Measurements from ENCODE around the gene FOXJ1.

The FOXJ1 gene

DNA sequence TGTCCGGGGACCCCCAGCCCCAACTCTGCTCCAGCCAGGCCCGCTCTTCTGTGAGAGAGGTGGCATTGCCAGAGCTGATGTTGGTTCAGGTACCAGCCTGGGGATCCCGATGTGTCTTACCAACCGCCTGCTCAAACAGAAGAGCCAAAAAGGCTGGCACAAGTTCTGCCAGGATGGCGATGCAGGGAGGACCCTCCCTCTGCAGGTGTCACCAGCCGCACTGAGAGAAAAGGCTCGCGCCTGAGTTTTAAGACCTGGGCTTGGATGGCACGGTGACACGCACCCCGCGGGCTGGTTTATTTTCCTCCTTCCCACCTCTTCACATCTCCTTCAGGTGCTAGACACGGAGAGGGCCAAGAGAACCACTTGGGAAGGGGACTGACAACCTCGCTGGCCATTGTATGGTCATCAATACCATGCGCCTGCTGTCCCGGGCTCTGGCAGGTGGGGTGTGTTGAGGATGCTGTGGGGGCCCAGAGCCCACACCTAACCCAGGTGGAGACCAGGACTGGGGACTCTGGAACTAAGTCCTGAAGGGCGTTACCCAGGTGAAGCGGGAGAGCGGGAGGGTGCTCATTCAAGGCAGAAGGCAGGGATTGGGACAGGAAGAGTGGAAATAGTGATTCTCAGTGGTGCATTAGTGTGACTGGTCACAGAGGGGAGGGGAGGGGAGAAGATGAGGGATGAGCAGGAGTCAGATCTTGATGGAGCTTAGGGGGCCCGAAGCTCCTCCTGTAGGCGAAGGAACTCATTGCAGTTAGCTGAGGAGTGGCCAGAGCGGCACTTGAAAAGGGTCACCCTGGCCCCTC lies 16.3 kb downstream of the FOXJ1 start:
- DNase-seq (ENCODE audit: low read depth in 1 of 2, low spot score in 1 of 2), result no peak

DNA sequence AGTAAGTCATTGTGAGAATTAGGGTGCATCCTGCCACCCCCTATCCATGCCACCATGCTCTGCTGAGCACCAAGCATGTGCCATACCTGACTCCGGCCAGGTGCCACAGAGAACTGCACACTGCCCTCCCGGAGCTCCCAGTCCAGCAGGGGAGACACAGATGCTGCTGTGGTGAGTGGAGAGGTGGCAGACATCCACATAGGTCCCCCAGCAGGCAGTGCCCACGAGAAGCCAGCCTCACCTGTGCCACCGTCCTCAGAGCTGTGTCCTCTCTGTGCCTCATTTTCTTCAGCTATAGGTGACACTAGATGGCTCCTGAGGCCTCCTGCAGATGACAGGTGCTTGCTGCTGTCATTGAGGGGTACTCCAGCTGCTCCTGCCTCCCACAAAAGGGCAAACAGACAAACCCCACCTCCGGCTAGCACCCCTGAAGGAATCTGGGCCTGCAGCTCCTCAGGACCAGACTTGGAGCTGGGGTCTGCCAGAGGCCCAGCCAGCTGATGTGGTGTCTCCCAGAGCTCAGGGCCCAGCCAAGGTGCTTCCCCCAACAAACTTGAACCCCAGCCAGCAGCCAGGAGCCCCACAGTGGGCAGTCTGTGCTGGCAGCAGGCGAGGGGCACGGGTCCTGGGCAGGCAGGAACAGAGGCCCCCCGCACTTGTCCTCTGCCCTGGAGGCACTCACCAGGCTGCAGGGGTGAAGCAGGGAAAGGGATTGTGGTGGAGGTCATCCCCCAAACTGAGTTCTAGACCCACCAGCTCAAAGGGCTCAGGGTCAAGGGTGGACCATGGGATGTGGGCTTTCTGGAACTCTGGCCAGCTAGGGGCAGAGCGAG lies 17.1 kb downstream of the FOXJ1 start:
- DNase-seq (ENCODE audit: low read depth in 1 of 2, low spot score in 1 of 2), result no peak

DNA sequence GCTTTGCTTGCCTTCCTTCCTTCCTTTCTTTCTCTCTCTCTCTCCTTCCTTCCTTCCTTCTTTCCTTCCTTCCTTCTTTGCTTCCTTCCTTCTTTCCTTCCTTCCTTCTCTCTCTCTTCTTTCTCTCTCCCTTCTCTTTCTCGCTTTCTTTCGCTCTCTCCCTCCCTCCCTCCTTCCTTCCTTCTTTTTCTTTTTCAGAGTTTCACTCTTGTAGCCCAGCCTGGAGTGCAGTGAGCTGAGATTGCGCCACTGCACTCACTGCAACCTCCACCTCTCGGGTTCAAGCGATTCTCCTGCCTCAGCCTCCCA lies 17.9 kb downstream of the FOXJ1 start:
- no peak for DNase-seq (ENCODE audit: low read depth in 1 of 2, low spot score in 1 of 2)

DNA sequence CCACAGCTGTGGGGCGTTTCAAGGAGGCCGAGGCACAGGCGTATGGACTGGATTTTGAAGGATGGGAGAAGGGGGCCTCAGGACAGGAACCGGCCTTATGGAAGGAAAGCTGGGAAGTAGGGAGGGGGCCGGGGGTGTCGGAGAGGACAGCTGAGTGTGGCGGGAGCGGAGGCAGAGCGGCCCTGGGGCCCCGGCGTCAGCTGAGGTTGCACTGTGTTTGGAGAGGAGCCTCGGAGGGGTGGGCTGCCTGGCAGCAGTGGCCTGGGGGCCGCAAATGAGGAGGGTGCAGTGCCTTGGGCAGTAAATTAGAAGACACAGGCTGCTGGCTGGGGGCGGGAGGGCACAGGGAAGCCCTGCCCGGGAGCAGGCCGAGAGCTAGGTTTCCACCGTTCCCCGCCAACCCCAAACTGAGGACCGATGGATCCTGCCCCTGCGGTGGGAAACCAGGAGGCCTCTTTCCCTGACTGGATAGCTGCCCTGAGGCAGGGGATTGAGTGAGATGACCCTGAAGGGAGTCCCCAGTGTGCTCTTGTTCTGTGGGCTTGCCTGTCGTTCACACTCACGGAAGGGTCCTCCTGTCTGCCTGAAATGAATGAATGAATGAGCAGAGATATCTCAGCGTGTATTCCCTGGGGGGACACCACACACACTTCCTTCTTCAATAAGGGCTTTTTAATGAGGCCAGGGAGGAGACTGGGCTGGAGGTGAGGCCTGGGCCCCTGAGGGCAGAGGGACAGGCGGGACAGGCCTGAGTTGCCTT lies 18.4 kb downstream of the FOXJ1 start:
- DNase-seq (ENCODE audit: low read depth in 1 of 2, low spot score in 1 of 2), result no peak

DNA sequence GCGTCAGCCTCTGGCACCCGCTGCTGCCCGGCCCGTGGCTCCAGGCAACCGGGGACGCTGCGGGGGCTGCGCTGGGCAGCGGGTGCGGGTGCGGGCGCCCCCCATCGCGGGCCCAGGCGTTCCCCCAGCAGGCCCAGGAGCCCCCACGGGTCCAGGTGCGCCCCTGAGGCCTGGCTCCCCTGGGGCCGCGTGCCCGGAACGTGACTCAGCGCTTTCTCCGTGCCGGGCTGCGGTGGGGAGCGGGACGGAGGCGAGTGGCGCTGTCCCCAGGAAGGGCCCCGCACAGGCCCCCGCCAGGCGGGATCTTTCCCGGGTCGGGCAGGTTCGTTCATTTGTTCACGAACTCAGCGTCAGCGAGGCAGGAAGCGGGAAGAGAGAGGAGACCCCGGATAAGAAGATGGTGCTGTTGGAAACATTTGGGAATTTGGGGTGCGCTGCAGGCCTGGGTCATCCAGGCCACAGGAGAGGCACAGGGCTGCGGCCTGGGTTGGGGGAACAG lies 19.1 kb downstream of the FOXJ1 start:
- no peak for DNase-seq (ENCODE audit: low read depth in 1 of 2, low spot score in 1 of 2)

DNA sequence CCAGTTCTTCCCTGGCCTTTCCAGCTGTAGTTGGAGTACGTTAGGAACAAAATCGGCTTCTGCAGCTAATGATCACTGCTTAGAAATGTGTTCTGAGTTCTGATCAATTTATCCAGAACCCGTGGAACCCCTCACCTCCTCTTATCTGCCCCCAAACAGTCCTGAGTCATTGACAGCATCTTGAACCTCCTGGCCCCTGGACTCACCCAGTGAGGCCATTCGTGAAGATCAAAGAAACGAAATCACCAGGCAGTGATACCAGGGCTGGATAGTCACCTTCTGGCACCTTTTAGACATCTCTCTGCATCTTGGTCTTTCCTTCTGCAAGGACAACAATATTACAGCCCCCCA lies 20.4 kb downstream of the FOXJ1 start:
- DNase-seq (ENCODE audit: low read depth in 1 of 2, low spot score in 1 of 2), result no peak

DNA sequence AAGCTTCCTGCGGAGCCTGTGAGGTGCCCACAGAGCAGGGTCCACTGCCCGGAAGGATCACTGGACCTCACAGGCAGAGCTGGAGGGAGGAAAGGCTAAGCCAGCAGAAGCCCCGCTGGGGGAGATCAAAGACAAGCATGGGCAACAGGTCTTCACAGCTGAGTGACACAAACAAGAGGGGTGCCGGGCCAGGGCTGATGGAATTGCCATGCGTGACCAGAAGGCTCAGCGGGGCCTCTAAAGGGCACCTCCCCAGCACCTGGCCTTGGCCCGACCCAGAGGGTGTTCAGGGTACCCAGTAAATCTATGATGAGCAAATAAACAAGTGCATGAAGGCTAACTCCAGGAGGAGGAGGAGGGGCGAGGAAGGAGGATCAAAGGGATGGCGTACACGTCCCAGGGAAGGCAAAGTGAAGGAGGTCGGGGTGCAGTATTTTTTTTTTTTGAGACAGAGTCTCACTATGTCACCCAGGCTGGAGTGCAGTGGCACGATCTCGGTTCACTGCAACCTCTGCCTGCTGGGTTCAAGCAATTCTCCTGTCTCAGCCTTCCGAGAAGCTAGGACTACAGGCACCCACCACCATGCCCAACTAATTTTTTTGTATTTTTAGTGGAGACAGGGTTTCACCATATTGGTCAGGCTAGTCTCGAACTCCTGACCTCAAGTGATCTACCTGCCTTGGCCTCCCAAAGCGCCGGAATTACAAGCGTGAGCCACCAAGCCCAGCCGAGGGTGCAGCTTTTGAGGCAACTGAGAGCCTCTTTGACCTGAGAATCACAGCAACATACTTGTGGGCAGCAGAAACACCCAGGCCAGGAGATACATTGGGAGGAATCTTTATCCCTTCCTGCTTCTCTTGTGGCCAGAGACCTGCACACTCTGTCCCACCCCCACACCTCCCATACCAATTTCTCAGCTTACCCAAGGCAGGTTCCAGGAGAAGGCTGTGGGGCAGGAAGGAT lies 21.4 kb downstream of the FOXJ1 start:
- no peak for DNase-seq (ENCODE audit: low read depth in 1 of 2, low spot score in 1 of 2)

DNA sequence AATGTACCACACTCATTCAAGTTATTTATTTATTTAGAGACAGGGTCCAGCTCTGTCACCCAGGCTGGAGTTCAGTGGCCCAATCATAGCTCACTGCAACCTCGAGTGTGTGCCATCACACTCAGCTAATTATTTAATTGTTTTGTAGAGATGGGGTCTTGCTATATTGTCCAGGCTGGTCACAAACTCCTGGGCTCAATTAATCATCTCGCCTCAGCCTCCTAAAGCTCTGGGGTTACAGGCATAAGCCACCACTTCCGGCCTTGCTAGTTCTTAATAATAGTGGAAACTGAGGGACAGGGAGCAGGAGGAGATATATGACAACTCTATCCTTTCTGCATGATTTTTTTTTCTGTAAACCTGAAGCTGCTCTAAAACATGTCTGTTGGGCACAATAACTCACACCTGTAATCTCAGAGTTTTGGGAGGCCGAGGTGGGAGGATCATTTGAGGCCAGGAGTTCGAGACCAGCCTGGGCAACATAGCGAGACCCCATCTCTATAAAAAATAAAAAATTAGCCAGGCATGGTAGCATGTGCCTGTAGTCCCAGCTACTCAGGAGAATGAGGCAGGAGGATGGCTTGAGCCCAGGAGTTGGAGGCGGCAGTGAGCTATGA lies 25.8 kb downstream of the FOXJ1 start:
- no peak for DNase-seq (ENCODE audit: low read depth in 1 of 2, low spot score in 1 of 2)

DNA sequence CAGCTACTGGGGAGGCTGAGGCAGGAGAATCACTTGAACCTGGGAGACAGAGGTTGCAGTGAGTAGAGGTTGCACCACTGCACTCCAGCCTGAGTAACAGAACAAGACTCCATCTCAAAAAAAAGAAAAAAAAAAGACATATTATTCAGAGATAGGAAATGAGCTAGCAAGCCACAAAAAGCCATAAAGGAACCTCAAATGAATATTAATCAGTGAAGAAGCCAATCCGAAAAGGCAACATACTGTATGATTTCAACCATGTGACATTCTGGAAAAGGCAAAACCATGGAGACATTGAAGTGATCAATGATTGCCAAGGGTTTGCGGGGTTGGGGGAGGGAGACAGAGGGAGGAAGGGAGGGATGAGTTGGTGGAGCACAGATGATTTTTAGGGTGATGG lies 29.1 kb downstream of the FOXJ1 start:
- no peak for DNase-seq (ENCODE audit: low read depth in 1 of 2, low spot score in 1 of 2)

DNA sequence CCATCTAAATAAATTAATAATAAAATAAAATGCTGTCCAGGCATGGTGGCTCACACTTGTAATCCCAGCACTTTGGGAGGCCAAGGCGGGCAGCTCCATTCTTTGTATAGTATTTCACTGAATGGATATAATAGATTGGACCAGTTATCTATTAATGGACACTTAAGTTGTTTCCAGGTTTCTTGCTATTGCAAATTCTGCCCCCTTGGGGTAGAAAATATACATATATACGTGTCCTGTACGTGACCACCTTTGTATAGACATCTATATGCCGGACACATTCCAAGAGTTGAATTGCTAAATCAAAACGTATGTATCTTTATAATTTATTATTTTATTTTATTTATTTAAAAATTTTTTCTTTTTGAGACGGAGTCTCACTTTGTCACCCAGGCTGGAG lies 33.5 kb downstream of the FOXJ1 start:
- no peak for DNase-seq (ENCODE audit: low read depth in 1 of 2, low spot score in 1 of 2)

DNA sequence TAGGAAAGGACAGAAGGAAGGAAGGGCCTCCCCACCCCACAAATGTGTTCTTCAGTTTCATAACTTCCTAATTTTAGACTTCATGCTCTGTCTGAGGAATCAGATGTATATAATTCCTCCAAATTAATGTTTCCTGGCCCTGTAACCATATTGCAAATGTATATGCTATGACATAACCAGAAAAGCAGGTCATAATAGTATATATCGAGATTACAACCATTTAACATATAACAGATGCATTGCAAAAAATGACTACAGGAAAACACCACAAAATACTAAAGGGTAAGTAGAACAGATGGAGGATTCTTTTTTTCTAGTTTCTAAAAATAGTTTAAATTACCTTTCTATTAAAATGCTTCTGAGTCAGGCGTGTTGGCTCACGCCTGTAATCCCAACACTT lies 34.3 kb downstream of the FOXJ1 start:
- no peak for DNase-seq (ENCODE audit: low read depth in 1 of 2, low spot score in 1 of 2)

DNA sequence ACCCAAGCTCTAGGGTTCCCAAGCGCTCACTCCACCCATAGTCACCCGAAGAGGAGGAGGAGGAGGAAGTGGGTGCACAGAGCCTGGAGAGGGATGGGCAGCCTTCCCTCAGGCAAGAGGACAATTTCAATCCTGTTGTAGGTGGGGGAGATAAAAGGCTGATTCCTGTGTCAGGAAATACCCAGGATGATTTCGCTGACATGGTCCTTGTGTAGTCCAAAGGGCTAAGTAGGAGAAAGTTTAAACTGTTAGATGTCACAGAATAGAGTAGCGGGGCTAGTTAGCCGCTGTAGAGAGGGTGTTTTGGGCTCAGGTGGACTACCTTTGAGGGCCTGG lies 36.2 kb downstream of the FOXJ1 start:
- no peak for DNase-seq (ENCODE audit: low read depth in 1 of 2, low spot score in 1 of 2)

DNA sequence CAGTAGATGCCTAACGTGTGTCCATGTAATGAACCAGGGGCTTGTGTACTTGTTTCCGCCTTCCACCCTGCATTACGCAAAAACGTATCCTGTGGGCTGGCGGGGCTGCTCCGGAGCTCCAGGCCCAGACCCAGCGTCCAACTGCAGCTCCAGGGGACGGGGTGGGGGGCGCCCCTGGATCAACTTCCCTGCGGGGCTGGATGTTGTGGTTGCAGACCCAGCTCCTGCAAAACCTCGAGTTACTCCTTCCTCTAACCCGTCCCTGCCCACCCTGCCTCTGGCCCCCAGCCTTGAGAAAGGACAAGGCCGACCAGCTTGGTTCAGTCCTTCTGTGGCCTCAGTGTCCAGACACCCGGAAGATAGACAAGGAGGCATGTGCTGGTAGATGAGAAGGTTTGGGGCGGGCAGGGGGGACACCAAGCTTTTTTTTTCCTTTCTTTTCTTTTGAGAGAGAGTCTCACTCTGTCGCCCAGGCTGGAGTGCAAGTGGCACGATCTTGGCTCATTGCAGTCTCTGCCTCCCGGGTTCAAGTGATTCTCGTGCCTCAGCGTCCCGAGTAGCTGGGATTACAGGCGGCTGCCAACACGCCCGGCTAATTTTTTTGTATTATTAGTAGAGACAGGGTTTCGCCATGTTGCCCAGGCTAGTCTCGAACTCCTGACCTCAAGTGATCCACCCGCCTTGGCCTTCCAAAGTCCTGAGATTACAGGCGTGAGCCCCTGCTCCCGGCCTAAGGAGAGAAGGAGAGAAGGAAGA lies 36.7 kb downstream of the FOXJ1 start:
- DNase-seq (ENCODE audit: low read depth in 1 of 2, low spot score in 1 of 2), result no peak

DNA sequence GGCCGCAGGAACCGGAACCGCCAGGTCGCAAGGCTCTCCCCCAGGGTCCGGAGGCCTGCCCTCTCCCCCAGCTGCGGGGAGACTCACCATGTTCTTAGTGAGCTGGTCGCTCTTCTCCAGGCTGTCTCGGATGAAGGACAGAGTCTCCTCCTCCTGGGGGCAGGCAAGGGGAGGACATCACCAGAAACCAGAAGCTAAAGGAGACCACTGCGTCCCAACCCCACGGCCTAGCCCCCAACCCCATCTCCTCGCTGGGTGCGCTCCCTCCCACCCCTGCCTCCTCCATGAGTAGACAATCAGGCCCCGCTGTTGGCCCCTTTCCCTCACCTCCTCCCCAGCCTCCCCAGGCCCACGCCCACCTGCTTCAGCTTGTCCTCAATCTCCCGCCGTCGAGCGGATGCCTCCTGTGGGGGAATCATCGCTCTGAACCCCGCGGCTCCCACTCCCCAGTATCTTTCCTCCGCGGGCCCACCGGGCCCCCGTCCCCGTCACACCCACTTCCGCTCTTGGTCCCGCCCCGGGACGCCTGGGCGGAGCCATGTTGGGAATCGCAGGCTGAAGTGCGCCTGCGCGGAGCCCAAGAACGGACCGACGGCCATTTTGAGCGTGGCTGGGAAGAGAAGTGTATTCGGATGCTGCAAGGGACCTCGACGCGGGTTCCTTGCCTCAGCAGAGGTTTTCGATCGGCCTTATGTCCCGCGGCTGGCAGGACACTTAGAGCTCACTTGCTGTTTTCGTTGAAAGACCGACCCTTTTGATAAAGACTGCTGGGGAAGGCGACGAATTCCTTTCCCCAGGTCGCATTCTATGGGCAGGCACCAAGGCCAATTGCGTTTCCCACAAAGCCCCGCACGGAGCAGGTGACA lies 37.5 kb downstream of the FOXJ1 start, which contains the start of gene EXOC7:
EXOC7 (minus strand) TSS at position 514 of the 866 bp plus-strand sequence; CDS start at position 419, 95 bp downstream.
- DNase-seq (ENCODE audit: low read depth in 1 of 2, low spot score in 1 of 2), result peak; percentile 89 to 91

DNA sequence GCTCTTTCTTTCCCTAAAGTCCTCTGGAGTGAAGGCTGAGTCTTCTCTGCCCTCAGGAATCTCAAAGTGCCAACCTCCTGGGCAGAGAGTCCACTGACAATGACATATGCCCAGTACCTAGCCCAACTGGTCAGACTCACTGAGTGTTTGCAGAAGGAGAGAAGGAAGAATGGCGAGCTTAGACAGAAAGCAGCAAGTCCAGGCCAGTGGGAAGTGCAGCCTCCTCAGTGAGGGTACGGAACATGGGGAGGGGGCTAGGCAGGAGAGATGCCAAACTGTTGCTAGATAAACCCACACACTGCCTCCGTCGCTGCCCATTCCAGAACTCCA lies 38.1 kb downstream of the FOXJ1 start:
- DNase-seq (ENCODE audit: low read depth in 1 of 2, low spot score in 1 of 2), result no peak

DNA sequence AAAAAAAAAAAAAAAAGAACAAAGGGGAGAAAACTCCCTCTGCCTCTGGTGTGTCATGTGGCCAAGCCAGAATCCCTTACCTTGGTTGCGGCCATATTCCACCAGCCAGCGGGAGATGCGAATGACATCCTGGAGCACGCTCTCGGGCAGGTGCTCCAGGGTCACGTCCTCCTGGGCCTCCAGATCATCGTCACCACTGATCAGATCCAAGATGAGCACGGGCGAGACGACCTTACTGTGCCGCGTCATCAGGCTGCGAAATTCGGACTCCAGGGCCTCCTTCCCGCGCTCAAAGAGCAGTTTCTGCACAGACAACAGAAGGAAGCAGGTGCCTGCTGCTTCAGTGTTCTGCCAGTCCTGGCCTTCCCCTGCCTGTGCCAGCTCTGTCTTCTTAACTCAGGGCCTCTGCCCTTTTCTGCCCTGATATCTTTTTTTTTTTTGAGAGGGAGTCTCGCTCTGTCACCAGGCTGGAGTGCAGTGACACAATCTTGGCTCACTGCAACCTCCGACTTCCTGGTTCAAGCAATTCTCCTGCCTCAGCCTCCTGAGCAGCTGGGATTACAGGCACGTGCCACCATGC lies 43.2 kb downstream of the FOXJ1 start:
- DNase-seq (ENCODE audit: low read depth in 1 of 2, low spot score in 1 of 2), result no peak

DNA sequence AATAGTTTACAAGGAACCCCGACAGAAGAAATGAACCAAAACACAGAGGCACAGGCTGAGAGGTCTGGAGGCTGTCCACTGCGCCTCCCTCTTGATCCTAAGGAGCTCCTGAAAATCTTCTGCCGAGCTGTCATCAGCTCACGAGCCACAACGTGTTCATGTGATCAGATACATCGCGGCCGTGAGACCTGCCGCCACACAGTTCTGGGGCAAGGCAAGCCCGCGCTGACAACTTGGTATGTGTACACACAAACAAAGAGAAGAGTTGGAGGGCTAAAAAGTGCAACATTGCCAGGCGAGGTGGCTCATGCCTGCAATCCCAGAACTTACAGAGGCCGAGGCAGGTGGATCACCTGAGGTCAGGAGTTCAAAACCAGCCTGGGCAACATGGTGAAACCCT lies 45.1 kb downstream of the FOXJ1 start:
- no peak for DNase-seq (ENCODE audit: low read depth in 1 of 2, low spot score in 1 of 2)

DNA sequence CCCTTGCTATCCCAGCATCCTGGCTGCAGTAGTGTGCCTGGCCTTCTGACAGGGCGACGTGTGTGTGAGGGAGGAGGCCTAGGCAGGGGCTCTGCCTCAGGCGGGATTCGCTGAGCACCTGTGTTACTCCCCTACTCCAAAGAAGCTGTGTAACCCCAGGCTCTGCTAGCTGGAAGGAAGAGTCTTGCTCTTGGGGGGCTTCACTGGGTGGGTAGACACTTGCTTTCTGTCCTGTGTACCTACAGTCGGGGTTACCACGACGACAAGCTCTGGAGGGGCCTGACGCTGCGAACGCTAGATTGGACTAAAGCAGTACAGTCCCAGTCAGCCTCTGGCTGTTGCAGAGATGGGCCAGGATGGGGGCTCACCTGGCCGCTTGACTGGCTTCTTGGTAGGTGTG lies 47.0 kb downstream of the FOXJ1 start:
- no peak for DNase-seq (ENCODE audit: low read depth in 1 of 2, low spot score in 1 of 2)

All from activated CD4-positive, alpha-beta T cell treated with anti-CD3 and anti-CD28 coated beads, Interleukin-2, amount 50 U/mL, for 24 hours (primary cell).